Measurements from ENCODE around the gene ERC2. TPM values are rescaled to one million over a fixed set of nuclear protein-coding genes. Genes with fewer than 3 reads are reported as not detected.

ERC2 gene
- total and polyA plus RNA-seq, 2 of the 13 experiments (the other 11 are each of a cell fraction or from before 2014, with no cell fraction given), result 0.16 to 0.22 TPM

GRCh38 chr3:56101576-56101975 is 366.7 kb downstream of the ERC2 start:
- no peaks in the 10 kb centered on the region for H4K20me1 ChIP-seq (ENCODE audit: insufficient read depth, low read length)
- FAIRE-seq (no peak), DNase-seq (ENCODE audit: low spot score) (no peak), ATAC-seq (no peak)
- no peak overlapping the region for H2AFZ ChIP-seq (ENCODE audit: low read length)
- no peaks in the 10 kb centered on the region for H3K9me3 ChIP-seq (ENCODE audit: low read length)
- no peaks in the 10 kb centered on the region for H3K27me3 ChIP-seq (ENCODE audit: control insufficient read depth in 1 of 2, insufficient read depth in 2 of 2, low read length in 2 of 2)
- no peak for TF ChIP-seq ZNF652 (CRISPR knock-in tag; IDR thresholded peaks at IDR 0.05; ENCODE audit: borderline replicate concordance, low read depth)
- no peak for TF ChIP-seq ZNF33A (CRISPR knock-in tag; IDR thresholded peaks at IDR 0.05; ENCODE audit: borderline replicate concordance)
- TF ChIP-seq FOXC1 (CRISPR knock-in tag; IDR thresholded peaks at IDR 0.05; ENCODE audit: borderline replicate concordance), result no peak
- TF ChIP-seq HNF4A (CRISPR knock-in tag; IDR thresholded peaks at IDR 0.05), result no peak
- no peaks in the 10 kb centered on the region for H3K36me3 ChIP-seq (replicated peaks in 1 of 2; ENCODE audit: control insufficient read depth in 1 of 2, insufficient read depth in 2 of 2, low read length in 2 of 2)
- in situ Hi-C loops (cut with HindIII; ENCODE audit: extremely low pct_ligation_motif_present, low pct_unique_long_range_greater_than_20kb), result no loop called here
- H3K79me2 ChIP-seq (ENCODE audit: insufficient read depth, low read length), result no peaks in the 10 kb centered on the region
- ChIA-PET POLR2A (no interaction called here), CTCF (ENCODE audit: low intra/inter-chr PET ratio, low total read pairs) (no interaction called here)
- H3K4me1 ChIP-seq (ENCODE audit: insufficient read depth, low read length), result no peaks in the 10 kb centered on the region
- WGBS (ENCODE audit: low lambda C conversion rate), result 1% methylated on average over 6 of the region's 6 CpGs
- no TSS peak for BruUV-seq (replicated peaks)
- H3K27ac ChIP-seq (ENCODE audit: extremely low read length, insufficient read depth, low read length), result no peak overlapping the region
- H3K4me2 ChIP-seq (ENCODE audit: low read depth, low read length), result no peak overlapping the region
- no peak overlapping the region for H3K4me3 ChIP-seq (replicated peaks in 1 of 3; ENCODE audit: insufficient read depth in 1 of 3, low read depth in 2 of 3, low read length in 3 of 3)
- H3K9ac ChIP-seq (ENCODE audit: insufficient read depth, low read depth, low read length), result no peak overlapping the region
- intact Hi-C loops (cut with micrococcal nuclease; ENCODE audit: unreplicated experiment), result no loop called here

GRCh38 chr3:56096999-56097398 is 371.3 kb downstream of the ERC2 start:
- BruUV-seq (replicated peaks), result no TSS peak
- in situ Hi-C loops (cut with HindIII; ENCODE audit: extremely low pct_ligation_motif_present, low pct_unique_long_range_greater_than_20kb), result no loop called here
- Histone ChIP-seq H2AFZ (ENCODE audit: low read length) (no peak overlapping the region), H3K79me2 (ENCODE audit: insufficient read depth, low read length) (no peaks in the 10 kb centered on the region), H3K27me3 (ENCODE audit: control insufficient read depth in 1 of 2, insufficient read depth in 2 of 2, low read length in 2 of 2) (no peaks in the 10 kb centered on the region), H3K4me3 (replicated peaks in 1 of 3; ENCODE audit: insufficient read depth in 1 of 3, low read depth in 2 of 3, low read length in 3 of 3) (no peak overlapping the region), H3K27ac (ENCODE audit: extremely low read length, insufficient read depth, low read length) (no peak overlapping the region), H3K4me2 (ENCODE audit: low read depth, low read length) (no peak overlapping the region), H4K20me1 (ENCODE audit: insufficient read depth, low read length) (no peaks in the 10 kb centered on the region), H3K36me3 (replicated peaks in 1 of 2; ENCODE audit: control insufficient read depth in 1 of 2, insufficient read depth in 2 of 2, low read length in 2 of 2) (no peaks in the 10 kb centered on the region), H3K9me3 (ENCODE audit: low read length) (no peaks in the 10 kb centered on the region), H3K4me1 (ENCODE audit: insufficient read depth, low read length) (no peaks in the 10 kb centered on the region), H3K9ac (ENCODE audit: insufficient read depth, low read depth, low read length) (no peak overlapping the region)
- ATAC-seq (no peak), DNase-seq (ENCODE audit: low spot score) (no peak), FAIRE-seq (no peak)
- ChIA-PET POLR2A (no interaction called here), CTCF (ENCODE audit: low intra/inter-chr PET ratio, low total read pairs) (no interaction called here)
- 3% methylated on average over 2 of the region's 2 CpGs for WGBS (ENCODE audit: low lambda C conversion rate)
- intact Hi-C loops (cut with micrococcal nuclease; ENCODE audit: unreplicated experiment), result no loop called here
- TF ChIP-seq THAP11 (CRISPR knock-in tag; IDR thresholded peaks at IDR 0.05), result no peak
- no peak for TF ChIP-seq ZBTB34 (CRISPR knock-in tag; IDR thresholded peaks at IDR 0.05)
- TF ChIP-seq ZFP41 (CRISPR knock-in tag; IDR thresholded peaks at IDR 0.05; ENCODE audit: borderline replicate concordance), result no peak
- TF ChIP-seq ZNF326 (CRISPR knock-in tag; IDR thresholded peaks at IDR 0.05; ENCODE audit: borderline replicate concordance), result no peak
- no peak for TF ChIP-seq ZNF713 (CRISPR knock-in tag; IDR thresholded peaks at IDR 0.05)
- no peak for TF ChIP-seq JARID2 (CRISPR knock-in tag; IDR thresholded peaks at IDR 0.05; ENCODE audit: insufficient replicate concordance)
